Thyroid gland (tissue), 4 donors: ENCODE results near the gene CD200R1L.

Source experiments
- CTCF ChIP-seq, 6 experiments: fragments of 200-600 bp in 3 of 6; fragments of 450-650 bp in 3 of 6; sonication (generic) in 3 of 6; IDR thresholded peaks; one replicate each; pipeline ENCODE4 v1.5.1; 2016 to 2019; ENCODE audit warnings: antibody characterized with exemption in 6 of 6, mild to moderate bottlenecking in 2 of 6, inconsistent platforms in 1 of 6, moderate library complexity in 1 of 6
- POLR2A ChIP-seq, 2 donors: fragments of 450-650 bp; IDR thresholded peaks; one replicate each; pipeline ENCODE4 v1.6.1; 2017; ENCODE audit warnings: antibody characterized with exemption in 2 of 2, mild to moderate bottlenecking in 2 of 2, moderate library complexity in 1 of 2

GRCh38 chr3:112775011-112775742, 71.5 kb downstream of the CD200R1L start:
- TF ChIP-seq CTCF (IDR thresholded peaks at IDR 0.05) (no peak), POLR2A (IDR thresholded peaks at IDR 0.05) (no peak)
